GM10847 (cell line): ENCODE data around the gene HDAC11.

ENCODE experiments used
- POLR2A ChIP-seq: IDR thresholded peaks from 2 replicates; pipeline ENCODE4 v1.6.1; 2011; ENCODE audit not compliant: insufficient read length; ENCODE audit errors: extremely low read depth

The HDAC11 gene

GRCh38 chr3:13483988-13484695, 4.0 kb downstream of the HDAC11 start:
- TF ChIP-seq POLR2A, result no peak

- no peak for TF ChIP-seq POLR2A
Observed at GRCh38 chr3:13484851-13485590, 4.9 kb downstream of the HDAC11 start.

- no peak for TF ChIP-seq POLR2A
Observed at GRCh38 chr3:13487403-13487802, 7.3 kb downstream of the HDAC11 start.

GRCh38 chr3:13491206-13491974, 11.3 kb downstream of the HDAC11 start:
- TF ChIP-seq POLR2A, result no peak

GRCh38 chr3:13492048-13492447, 11.9 kb downstream of the HDAC11 start:
- TF ChIP-seq POLR2A, result no peak

GRCh38 chr3:13492976-13493866, 13.1 kb downstream of the HDAC11 start:
- no peak for TF ChIP-seq POLR2A

GRCh38 chr3:13493867-13494441, 13.8 kb downstream of the HDAC11 start:
- no peak for TF ChIP-seq POLR2A

GRCh38 chr3:13494463-13495350, 14.6 kb downstream of the HDAC11 start:
- no peak for TF ChIP-seq POLR2A

- TF ChIP-seq POLR2A, result no peak
Observed at GRCh38 chr3:13495351-13495813, 15.3 kb downstream of the HDAC11 start.

GRCh38 chr3:13495921-13496723, 16.0 kb downstream of the HDAC11 start:
- no peak for TF ChIP-seq POLR2A

- TF ChIP-seq POLR2A, result no peak
Observed at GRCh38 chr3:13496879-13497278, 16.8 kb downstream of the HDAC11 start.

- no peak for TF ChIP-seq POLR2A
Observed at GRCh38 chr3:13497386-13497785, 17.3 kb downstream of the HDAC11 start.
